Stimulated activated CD8-positive, alpha-beta memory T cell treated with anti-CD3 and anti-CD28 coated beads, Interleukin-2, amount 100 ng/mL, for 1 hour (primary cell): Measurements from ENCODE around the gene CACNG8.
"Not testable (repeated sequence)": the region's sequence is repeated elsewhere in the genome, so short reads cannot be mapped to it uniquely, and the experiment has no call there.

Experiments used
- DNase-seq, 2 donors: peaks; one replicate each; pipeline ENCODE4 v3.0.0-alpha.2; 2020; ENCODE audit warnings: low read depth in 2 of 2

The CACNG8 gene

DNA sequence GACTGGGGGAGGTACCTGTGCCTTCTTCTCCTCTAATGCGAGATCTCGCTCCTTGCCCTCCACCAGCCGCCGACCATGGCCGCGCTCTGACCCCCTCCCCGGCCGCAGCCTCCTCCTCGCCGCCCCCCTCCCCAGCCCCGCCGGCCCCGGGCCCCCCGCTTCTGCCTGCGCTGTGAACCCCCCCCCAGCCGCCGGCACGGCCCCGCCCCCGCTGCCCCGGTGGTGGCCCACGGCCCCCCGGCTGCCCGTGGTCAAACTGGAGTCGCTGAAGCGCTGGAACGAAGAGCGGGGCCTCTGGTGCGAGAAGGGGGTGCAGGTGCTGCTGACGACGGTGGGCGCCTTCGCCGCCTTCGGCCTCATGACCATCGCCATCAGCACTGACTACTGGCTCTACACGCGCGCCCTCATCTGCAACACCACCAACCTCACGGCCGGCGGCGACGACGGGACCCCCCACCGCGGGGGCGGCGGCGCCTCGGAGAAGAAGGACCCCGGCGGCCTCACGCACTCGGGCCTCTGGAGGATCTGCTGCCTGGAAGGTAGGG is at the start of gene CACNG8:
Gene CACNG8 (plus strand): TSS at position 51 of the 545 bp plus-strand sequence.
- no peak for DNase-seq

DNA sequence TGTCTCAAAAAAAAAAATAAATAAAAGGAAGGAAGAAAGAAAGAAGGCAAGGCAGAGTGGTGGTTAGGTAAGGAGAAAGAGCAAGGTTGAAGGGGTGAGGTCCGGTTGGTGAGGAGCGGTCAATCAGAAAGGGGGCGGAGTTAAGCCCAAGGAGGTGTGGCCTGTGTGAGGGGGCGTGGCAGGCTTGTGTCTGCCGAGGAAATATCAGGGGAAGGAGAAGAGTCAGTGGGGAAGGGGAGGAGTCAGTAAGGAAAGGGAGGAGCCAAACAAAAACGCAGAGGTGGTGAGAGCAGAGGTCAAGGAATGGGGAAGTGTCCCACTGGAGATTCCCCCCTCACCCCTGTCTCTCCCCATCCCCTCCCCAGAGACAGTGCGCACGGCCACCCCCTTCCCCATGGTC is 47.7 kb upstream of the CACNG8 start:
- no peak for DNase-seq

DNA sequence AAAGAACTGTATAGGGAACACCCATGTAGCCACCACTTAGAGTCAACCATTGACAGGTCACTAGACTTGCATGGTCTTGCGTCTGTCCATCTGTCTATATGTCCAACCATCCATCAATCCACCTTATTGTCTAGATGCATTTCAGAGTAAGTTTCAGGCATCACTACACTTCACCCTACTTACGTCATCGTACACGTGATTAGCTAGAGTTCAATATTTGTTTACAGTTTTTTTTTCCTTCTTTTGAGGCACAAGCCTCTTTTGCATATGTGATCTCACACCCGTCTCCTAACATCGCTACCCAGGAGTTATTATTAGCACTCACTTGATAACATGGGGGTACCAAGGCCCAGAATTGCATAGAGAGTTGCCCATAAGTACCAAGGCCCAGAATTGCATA is 46.7 kb upstream of the CACNG8 start:
- DNase-seq, result no peak

DNA sequence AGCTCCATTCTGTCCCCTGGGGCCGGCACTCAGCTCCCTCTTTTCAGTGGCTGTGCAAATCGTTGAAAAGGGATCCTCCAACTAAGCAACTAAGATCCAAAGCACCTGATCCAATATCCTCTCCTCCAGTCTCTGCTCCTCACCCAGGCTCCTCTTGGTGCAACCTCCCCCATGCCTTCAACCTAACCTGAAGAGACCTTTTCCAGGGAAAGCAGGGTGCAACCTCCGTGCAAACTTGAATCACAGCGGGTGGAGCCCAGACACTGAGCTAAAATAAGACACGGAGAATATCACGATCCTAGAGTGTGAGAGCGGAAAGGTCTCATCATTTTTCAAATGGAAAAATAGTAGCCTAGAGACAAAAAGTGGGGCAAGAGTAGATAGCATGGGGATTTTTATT is 45.4 kb upstream of the CACNG8 start:
- no peak for DNase-seq

DNA sequence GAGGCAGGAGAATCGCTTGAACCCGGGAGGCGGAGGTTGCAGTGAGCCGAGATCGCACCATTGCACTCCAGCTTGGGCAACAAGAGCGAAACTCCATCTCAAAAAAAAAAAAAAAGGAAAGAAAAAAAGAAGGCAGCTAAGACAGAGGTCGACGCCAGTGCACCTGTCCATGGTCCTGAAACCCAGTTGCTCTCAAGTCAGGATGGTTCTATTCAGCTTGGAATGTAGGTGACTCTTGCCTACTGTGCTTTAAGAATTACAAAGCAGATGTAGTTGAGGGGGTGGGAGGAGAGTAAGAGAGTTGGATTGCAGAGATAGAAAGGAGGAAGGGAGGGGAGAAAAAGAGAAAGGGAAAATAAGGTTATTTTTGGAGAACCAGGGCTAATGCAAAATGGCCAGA is 35.0 kb upstream of the CACNG8 start:
- DNase-seq, result no peak

DNA sequence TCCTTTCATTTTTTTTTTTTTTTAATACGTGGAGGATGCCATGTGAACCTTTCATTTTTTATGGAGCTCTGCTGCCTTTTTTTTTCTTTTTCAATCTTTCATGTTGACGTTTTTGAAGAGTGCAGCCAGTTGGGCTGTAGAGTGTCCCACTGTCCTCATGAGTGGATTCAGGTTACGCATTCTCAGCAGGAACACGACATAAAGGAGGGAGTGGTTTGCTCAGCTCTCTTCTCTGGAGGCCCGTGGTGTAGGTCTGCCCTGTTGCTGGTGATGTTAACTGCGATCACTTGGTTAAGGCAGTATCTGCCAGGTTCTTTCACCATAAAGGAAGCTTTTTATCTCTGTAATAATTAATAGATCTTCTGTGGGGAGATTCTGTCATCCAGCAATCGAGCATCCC is 26.7 kb upstream of the CACNG8 start:
- DNase-seq, result no peak

DNA sequence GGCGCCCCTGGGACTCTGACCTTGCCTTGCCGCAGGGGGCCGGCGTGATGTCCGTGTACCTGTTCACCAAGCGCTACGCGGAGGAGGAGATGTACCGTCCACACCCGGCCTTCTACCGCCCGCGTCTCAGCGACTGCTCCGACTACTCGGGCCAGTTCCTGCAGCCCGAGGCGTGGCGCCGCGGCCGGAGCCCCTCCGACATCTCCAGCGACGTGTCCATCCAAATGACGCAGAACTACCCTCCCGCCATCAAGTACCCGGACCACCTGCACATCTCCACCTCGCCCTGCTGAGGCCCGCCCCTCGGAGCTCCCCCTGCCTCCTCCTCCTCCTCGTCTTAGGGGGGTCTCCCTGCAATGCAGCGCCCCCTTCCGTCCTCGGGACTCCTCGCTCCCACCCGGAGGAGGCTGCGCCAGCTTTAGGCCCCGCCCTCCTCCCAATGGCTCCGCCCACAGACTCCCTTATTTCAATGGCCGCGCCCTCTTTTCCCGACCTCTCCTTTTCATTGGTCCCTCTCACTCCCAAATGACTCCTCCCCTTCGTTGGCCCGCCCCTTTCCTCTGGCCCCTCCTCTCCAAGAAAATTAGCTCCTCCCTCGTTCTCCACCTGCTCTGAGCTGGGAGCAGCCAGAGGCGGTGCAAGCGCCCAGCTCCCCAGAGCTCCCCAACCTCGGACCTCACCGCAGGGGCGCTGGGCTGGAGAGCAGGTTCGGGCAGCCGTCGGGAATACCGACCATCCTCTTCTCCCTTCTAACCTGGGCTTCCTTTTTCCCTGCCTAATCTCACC is 20.5 kb upstream of the CACNG8 start:
- DNase-seq, result no peak

DNA sequence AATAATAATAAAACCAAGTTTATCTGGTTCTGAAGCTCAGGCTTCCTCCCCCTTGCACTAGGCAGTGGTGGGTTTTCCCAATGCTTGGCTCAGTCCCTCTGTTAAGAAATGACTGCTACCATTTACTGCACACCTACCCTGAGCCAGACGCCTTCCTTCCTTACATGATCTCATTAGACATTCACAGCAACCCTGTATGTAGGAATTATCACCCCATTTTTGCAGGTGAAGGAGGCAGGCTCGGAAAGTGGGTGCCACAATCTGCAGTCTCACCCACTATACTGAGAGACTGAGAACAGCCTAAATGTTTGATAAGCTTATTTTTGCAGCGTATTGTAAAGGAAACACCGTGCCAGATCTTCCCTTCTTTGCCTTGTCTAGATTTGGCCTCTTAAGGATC is 18.3 kb upstream of the CACNG8 start:
- DNase-seq, result no peak

DNA sequence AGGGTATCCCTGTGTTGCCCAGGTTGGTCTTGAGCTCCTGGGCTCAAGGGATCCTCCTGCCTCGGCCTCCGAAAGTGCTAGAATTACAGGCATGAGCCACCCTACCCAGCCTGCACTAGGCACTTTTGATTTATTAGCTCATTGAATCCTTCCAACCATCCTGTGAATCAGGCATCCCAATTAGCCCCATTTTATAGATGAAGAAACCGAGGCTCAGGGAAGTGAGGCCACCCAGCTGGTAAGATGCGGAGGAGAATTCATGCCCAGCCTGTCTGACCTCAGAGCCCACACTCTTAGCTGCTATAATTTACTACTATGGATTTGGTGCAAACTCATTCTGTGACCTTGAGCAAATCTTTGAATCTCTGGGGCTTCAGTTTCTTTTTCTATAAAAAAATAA is 17.8 kb upstream of the CACNG8 start:
- DNase-seq, result no peak

DNA sequence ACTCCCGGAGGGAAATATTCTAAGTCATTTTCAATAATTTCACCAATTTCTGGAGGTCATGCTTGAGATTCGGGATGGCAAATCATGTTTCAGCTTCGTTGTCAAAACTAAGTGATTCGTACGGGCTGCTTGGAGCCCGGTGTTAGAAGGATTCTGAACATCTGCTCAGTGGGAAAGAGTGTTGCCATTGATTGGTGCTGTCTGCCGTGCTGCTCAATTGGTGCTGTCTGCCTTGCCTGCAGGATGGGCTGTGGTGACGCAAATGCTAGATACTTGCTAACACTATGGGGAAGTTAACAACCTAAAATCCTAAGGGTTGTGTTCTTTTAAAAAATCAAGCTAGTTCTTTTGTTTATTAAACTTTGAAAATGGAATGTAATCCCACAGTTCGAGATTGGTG is 17.3 kb upstream of the CACNG8 start:
- no peak for DNase-seq

DNA sequence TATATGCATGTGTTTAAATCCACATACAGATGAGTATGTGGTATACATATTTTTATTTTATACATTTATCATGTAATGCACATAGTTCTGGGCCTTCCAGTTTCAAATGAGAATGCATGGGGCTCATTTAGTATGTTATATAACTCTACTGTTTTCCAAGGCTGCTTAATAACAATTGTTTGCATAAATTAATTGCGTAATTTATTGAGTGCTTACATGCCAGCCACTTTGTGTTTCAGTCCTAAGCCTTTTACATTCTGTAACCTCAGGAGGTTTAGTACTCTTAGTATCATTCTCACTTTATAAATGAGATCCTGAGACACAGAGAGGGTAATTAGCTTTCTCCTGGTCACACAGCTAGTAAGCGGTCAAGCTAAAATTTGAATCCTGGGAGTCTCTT is 16.7 kb upstream of the CACNG8 start:
- no peak for DNase-seq

DNA sequence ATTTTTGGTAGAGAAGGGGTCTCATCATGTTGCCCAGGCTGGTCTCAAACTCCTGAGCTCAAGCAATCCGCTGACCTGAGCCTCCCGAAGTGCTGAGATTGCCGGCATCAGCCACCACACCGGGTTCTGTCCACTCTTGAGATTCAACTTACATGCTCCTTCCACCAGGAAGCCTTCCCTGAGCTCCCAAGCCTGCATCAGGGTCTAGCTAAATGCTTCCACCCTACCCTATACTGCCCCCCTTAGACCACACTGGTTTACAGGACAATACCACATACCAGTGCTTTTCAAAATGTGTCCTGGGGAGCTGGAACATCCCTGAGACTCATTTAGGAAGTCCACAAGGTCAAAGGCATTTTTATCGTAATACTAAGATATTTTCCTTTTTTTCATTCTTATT is 15.1 kb upstream of the CACNG8 start:
- DNase-seq, result no peak

DNA sequence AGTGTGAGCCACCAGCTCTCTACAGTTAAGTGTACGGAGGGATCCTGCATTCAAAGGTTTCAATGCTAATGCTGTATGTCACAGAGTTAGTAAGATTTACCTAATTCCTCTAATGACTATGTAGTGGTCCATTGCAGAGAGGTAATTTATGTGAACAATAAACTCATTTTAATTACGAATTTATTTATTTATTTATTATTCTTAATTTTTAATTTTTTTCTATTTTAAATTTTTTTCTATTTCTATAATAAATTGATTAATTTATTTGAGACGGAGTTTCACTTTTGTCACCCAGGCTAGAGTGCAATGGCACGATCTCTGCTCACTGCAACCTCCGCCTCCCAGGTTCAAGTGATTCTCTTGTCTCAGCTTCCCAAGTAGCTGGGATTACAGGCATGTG is 14.1 kb upstream of the CACNG8 start:
- not testable (repeated sequence) for DNase-seq

DNA sequence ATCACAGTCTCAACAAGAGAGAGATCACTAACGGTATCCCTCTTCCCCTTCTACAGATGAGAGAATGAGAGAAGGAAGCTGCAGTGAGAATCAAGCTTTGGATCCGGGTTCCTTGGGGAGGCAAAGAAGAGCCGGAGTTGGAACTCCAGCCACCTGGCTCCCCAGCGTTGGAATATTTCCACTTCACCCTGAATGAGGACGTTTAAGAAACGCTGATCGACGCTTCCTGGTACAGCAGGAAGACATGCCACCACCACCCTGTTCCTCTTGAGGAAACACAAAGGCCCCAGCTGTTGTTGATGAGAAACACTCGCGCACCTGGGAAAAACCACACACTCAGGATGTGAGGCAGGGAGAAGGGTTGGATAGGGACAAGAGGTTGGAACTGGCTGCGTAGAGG is 11.3 kb upstream of the CACNG8 start:
- DNase-seq, result no peak

DNA sequence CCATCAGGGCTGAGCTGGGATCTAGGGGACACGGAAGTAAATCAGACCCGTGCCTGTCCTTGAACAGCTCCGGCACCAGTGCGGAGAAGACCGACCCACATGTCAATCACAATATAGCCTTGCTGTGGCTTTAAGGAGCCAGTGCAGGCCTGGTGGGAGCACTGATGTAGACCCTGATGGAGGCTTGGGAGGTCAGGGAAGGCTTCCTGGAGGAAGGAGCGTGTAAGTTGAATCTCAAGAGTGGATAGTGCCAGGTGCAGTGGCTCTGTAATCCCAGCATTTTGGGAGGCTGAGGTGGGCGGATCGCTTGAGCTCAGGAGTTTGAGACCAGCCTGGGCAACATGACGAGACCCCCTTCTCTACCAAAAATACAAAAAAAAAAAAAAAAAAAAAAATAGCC is 10.8 kb upstream of the CACNG8 start:
- no peak for DNase-seq

DNA sequence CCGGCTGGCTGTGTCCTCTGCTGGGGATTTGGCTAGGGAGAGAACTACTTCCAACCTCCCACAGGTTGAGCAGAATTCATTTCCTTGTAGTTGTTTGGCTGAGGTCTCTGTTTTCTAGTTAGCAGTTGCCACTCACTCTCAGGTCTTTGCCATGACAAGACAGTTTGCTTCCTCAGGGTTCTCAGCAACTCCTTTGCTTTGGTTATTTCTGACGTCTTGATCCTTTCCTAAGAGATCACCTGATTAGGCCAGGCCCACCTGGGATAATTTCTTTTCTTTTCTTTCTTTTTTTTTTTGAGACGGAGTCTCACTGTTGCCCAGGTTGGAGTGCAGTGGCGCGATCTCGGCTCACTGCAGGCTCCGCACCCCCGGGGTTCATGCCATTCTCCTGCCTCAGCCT is 9.4 kb upstream of the CACNG8 start:
- DNase-seq, result no peak

DNA sequence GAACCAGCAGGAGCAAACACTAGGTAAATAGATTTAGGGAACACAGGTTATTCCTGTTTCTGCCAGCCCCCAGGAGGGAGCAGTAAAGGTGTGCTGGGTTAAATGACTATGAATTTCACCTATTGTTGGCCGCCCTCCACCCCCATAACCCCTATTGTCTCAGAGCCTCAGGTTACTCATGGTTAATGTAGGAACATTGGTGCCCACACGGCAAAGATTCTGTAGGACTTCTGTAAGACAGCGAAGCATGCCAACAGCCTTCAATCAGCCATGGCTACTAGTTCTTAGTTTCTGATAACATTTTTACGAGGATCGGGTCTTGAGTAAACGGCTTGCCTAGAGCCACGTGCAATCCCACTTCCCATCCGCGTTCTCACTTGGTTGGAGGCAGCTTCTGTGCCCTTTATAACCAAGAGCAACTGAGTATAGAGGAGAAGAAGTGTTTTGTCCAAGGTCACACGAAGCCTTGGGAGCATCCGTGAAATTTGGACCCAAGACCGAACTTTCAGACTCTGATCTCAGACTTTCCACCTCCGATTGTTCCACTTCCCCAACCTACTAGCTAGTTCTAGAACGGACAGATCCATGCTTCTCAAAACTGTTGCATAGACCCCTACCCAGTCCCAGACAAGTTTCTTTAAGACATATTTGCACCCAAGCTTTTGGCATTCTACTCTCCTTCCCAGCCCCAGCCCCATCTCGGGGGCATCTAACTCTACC is 5.1 kb upstream of the CACNG8 start:
- DNase-seq, result no peak

DNA sequence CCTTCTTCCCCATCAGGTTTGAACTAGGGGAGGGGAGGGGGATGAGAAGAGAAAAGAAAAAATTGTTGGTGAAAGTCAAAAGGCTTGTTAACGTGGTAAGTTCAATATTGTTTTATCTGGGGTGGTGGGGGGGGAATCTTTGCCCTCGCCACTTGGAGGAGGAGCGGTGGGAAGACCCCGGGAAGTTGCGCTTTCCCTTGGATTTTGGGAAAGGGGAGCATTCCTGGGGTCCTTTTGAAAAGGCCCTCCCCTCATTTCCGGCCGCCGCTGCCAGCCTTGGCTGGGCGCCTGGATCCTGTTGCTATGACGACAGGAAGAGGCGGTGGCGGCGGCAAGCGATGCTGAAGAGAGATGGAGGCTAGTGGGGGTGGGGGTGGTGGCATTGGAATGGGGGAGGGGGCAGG is 4.6 kb upstream of the CACNG8 start:
- no peak for DNase-seq

DNA sequence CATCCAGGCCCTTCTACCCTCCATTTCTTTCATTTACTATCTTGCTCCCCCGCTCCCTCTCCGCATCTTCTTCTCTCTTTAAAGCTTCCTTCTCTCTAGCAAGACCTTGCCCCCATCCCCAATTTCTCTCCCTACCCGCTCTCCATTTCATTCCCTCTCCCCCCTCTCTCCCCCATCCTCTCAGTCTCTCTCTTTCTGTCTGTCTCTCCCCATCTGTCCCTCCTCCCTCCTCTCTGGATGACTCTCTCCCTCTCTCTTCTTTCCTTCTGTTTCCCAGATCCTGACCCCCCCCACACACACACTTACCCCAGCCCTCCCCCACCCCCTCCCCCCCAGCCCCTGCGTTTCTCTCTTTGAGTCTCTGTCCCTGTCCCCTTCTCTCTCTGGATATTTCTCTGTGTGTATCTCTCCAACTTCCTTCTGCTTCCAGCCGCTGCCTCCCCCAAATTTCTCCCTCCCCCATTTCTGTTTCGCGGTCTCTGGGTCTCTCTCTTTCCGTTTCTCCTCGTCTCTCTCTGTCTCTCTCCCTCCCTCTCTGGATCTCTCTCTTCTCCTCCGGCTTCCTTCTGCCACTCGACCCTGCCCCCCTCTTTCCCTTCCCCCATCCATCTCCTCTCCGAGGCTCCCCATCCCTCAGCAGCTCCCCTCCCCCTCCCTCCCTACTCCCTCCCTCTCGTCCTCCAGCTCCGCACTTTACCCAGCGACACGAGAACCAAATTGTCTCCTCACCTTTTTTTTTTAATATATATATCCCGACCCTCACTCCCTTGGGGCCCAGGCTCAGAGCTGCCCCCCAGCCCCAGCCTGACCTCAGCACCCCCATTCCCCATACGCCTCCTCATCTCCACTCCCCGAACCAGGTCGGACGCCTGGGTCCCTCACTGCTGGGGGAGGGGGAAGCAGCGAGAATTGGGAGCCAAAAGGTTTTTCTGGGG is 3.6 kb upstream of the CACNG8 start:
- DNase-seq, result no peak

DNA sequence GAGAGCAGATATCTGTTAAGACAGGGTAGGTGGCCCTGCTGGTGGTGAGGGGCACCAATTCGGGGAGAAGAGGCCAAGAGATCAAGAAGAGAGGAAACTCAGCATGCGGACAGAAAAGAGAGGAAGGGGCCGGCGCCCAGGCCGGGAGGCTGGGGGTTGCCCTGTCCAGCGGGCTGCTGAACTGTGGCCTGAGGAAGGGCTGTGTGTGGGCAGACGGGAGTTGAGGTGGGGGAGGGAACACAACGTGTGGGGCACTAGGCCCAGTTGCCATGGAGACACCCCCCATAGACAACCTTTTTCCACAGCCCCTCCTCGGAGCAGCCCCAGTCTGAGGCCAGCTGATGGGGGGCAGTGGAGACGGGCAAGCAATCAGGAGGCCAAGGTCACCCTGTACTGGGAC is 2.5 kb upstream of the CACNG8 start:
- DNase-seq, result no peak

DNA sequence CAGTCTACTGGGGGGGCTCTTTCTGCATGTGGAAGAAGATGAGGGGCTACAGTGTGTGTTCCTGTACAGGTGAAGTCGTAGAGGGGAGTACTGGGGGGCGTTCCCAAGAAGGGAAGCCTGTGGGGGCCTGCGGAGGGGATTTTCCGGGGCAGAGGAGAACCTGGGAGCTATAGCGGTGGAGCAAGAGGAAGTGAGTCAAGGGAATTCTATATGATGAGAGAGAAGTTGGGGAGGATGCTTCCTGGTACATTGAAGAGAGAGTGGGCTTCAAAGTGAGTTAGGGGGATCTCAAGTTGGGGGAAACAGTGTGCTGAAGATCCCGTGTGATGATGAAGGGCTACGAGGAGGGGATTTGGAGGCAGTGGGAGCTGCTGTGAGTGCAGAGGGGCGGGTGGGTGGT is 1.9 kb upstream of the CACNG8 start:
- no peak for DNase-seq
